Gastroesophageal sphincter (tissue), 4 donors: ENCODE measurements around the gene CLDN1. TPM values are rescaled to one million over a fixed set of nuclear protein-coding genes. Genes with fewer than 3 reads are reported as not detected.

Source experiments
- ATAC-seq: fragments of 150-250 bp; one replicate; pipeline ENCODE4 v1.9.1; 2016; ENCODE audit warnings: mild to moderate bottlenecking, moderate library complexity
- H3K27ac ChIP-seq, 4 donors: fragments of 200-600 bp; sonication (generic) in 3 of 4; 1 replicate in 3 of 4; 2 replicates in 1 of 4; pipeline ENCODE4 v1.5.1; 2016 to 2019
- H3K27me3 ChIP-seq: fragments of 200-600 bp; sonication (generic); one replicate; pipeline ENCODE4 v1.5.1; 2019
- H3K36me3 ChIP-seq, 2 donors: fragments of 200-600 bp; sonication (generic); one replicate each; pipeline ENCODE4 v1.5.1; 2019; ENCODE audit warnings: control low read depth in 1 of 2
- H3K4me1 ChIP-seq, 3 donors: fragments of 200-600 bp; sonication (generic); 1 replicate in 2 of 3; 2 replicates in 1 of 3; pipeline ENCODE4 v1.5.1; 2016 to 2019; ENCODE audit warnings: control low read depth in 2 of 3
- H3K4me3 ChIP-seq, 2 donors: fragments of 200-600 bp; sonication (generic); one replicate each; pipeline ENCODE4 v1.5.1; 2019; ENCODE audit warnings: mild to moderate bottlenecking in 1 of 2, moderate library complexity in 1 of 2
- H3K9me3 ChIP-seq, 3 donors: fragments of 200-600 bp; sonication (generic); one replicate each; pipeline ENCODE4 v1.5.1; 2017 to 2019; ENCODE audit warnings: control low read depth in 2 of 3
- CTCF ChIP-seq, 4 experiments: fragments of 200-600 bp in 2 of 4; fragments of 450-650 bp in 2 of 4; sonication (generic) in 1 of 4; IDR thresholded peaks; one replicate each; pipeline ENCODE4 v1.5.1; 2017 to 2019; ENCODE audit warnings: antibody characterized with exemption in 4 of 4, mild to moderate bottlenecking in 2 of 4, moderate library complexity in 2 of 4
- EP300 ChIP-seq: sonication (generic); formaldehyde crosslinking; IDR thresholded peaks from one replicate; pipeline ENCODE4 v1.6.1; 2017; ENCODE audit warnings: antibody characterized with exemption, mild to moderate bottlenecking
- POLR2A ChIP-seq, 2 donors: fragments of 450-650 bp; IDR thresholded peaks; one replicate each; pipeline ENCODE4 v1.6.1; 2017; ENCODE audit warnings: antibody characterized with exemption in 2 of 2, mild to moderate bottlenecking in 2 of 2, moderate library complexity in 1 of 2
- POLR2AphosphoS5 ChIP-seq: sonication (generic); formaldehyde crosslinking; IDR thresholded peaks from one replicate; pipeline ENCODE4 v1.6.1; 2017; ENCODE audit warnings: antibody characterized with exemption
- WGBS, 2 donors: methylation state at CpG; one replicate each; pipeline ENCODE4 v1.1.5; 2018; ENCODE audit warnings: low coverage in 1 of 2; 5-methylcytosine and 5-hydroxymethylcytosine counted together
- total RNA-seq, 4 donors: library from RNA; depleted of rRNA; stranded (reverse); fragments of >200 nt; gene quantifications; one replicate each; pipeline ENCODE4 v1.1.0, GENCODE V29; 2016

CLDN1 gene
- total RNA-seq, 4 donors from 2014 or later: 0.50 to 5.3 (median 1.8) TPM

- Histone ChIP-seq H3K4me3 (no peak overlapping the region), H3K27ac (no peak overlapping the region), H3K36me3 (no peaks in the 10 kb centered on the region), H3K27me3 (no peaks in the 10 kb centered on the region), H3K9me3 (no peaks in the 10 kb centered on the region), H3K4me1 (peaks cover 0 to 5% (median 0%) of the 10 kb centered on the region in 3 donors)
- no peak for TF ChIP-seq POLR2AphosphoS5
- no peak for TF ChIP-seq EP300
- ATAC-seq: no peak
- WGBS, 2 donors: 49 to 52% methylated on average over 3 of the region's 3 CpGs
These were observed 16.2 kb downstream of the CLDN1 start for GRCh38 chr3:190306026-190306425.

GRCh38 chr3:190305406-190305805, 16.8 kb downstream of the CLDN1 start:
- Histone ChIP-seq H3K9me3 (no peaks in the 10 kb centered on the region), H3K4me3 (no peak overlapping the region), H3K27me3 (no peaks in the 10 kb centered on the region), H3K27ac (no peak overlapping the region), H3K36me3 (no peaks in the 10 kb centered on the region), H3K4me1 (peaks cover 0 to 5% (median 0%) of the 10 kb centered on the region in 3 donors)
- no peak for ATAC-seq
- TF ChIP-seq CTCF (IDR thresholded peaks at IDR 0.05): no peak
- TF ChIP-seq POLR2AphosphoS5: no peak
- TF ChIP-seq EP300: no peak
- no peak for TF ChIP-seq POLR2A (IDR thresholded peaks at IDR 0.05)

- H3K27ac ChIP-seq: no peak overlapping the region
- ATAC-seq: no peak
- H3K4me1 ChIP-seq: peaks cover 0 to 5% (median 0%) of the 10 kb centered on the region in 3 donors
- no peaks in the 10 kb centered on the region for H3K36me3 ChIP-seq
- 100% methylated on average over 1 of the region's 1 CpG; no CpG with 5 or more reads in 1 of the 2 donors for WGBS, 2 donors
- no peaks in the 10 kb centered on the region for H3K27me3 ChIP-seq
- no peak for TF ChIP-seq POLR2AphosphoS5
- TF ChIP-seq EP300: no peak
- TF ChIP-seq CTCF (IDR thresholded peaks at IDR 0.05): no peak
- no peak for TF ChIP-seq POLR2A (IDR thresholded peaks at IDR 0.05)
- H3K4me3 ChIP-seq: no peak overlapping the region
- H3K9me3 ChIP-seq: no peaks in the 10 kb centered on the region
These were observed 18.4 kb downstream of the CLDN1 start for GRCh38 chr3:190303884-190304283.

- H3K27ac ChIP-seq: no peak overlapping the region
These were observed 19.9 kb downstream of the CLDN1 start for GRCh38 chr3:190302212-190302867.

GRCh38 chr3:190301591-190301990, 20.7 kb downstream of the CLDN1 start:
- no peak for ATAC-seq
- Histone ChIP-seq H3K4me1 (peaks cover 0 to 1% (median 0%) of the 10 kb centered on the region in 3 donors), H3K36me3 (no peaks in the 10 kb centered on the region), H3K4me3 (no peak overlapping the region), H3K27ac (no peak overlapping the region), H3K27me3 (no peaks in the 10 kb centered on the region), H3K9me3 (no peaks in the 10 kb centered on the region)
- 56 to 73% methylated on average over 3 of the region's 3 CpGs for WGBS, 2 donors
- TF ChIP-seq POLR2A (IDR thresholded peaks at IDR 0.05): no peak
- TF ChIP-seq EP300: no peak
- no peak for TF ChIP-seq CTCF (IDR thresholded peaks at IDR 0.05)
- no peak for TF ChIP-seq POLR2AphosphoS5

More at GRCh38 chr3:190302212-190302867, 19.9 kb downstream of the CLDN1 start:
- no peak for ATAC-seq
- Histone ChIP-seq H3K27me3 (no peaks in the 10 kb centered on the region), H3K4me1 (peaks cover 0 to 5% (median 0%) of the 10 kb centered on the region in 3 donors), H3K4me3 (no peak overlapping the region), H3K36me3 (no peaks in the 10 kb centered on the region), H3K9me3 (no peaks in the 10 kb centered on the region)
- 82 to 91% methylated on average over 2 to 3 of the region's 3 CpGs for WGBS, 2 donors
- TF ChIP-seq CTCF (IDR thresholded peaks at IDR 0.05) (no peak), EP300 (no peak), POLR2A (IDR thresholded peaks at IDR 0.05) (no peak), POLR2AphosphoS5 (no peak)
